NB4 (cell line): Measurements from ENCODE around the gene CAMK2D.

Source experiments
- DNase-seq: peaks from one replicate; pipeline ENCODE4 v3.0.0; 2010; ENCODE audit warnings: low read depth
- H3K4me3 ChIP-seq: one replicate; pipeline ENCODE4 v1.5.1; 2011; ENCODE audit warnings: mild to moderate bottlenecking, low read depth, low read length, moderate library complexity
- CTCF ChIP-seq: IDR thresholded peaks from one replicate; pipeline ENCODE4 v1.5.1; 2012; ENCODE audit warnings: low read depth, low read length
- MAX ChIP-seq: IDR thresholded peaks from 2 replicates; pipeline ENCODE4 v1.6.1; 2011; ENCODE audit warnings: low read depth, low read length
- MYC ChIP-seq: IDR thresholded peaks from 2 replicates; pipeline ENCODE4 v1.6.1; 2011; ENCODE audit warnings: low read depth, low read length
- POLR2A ChIP-seq: IDR thresholded peaks from 2 replicates; pipeline ENCODE4 v1.6.1; 2011; ENCODE audit warnings: mild to moderate bottlenecking; ENCODE audit not compliant: insufficient read length; ENCODE audit errors: extremely low read depth

CAMK2D gene

GRCh38 chr4:113760795-113761619 lies 531 bp downstream of the CAMK2D start:
- H3K4me3 ChIP-seq = peak overlapping the region; percentile 75
- DNase-seq = peak; percentile 81
- TF ChIP-seq POLR2A = no peak
- TF ChIP-seq MYC = no peak
- no peak for TF ChIP-seq MAX
- no peak for TF ChIP-seq CTCF

- peak; percentile 48 for DNase-seq
- peak overlapping the region; percentile 75 for H3K4me3 ChIP-seq
Observed at GRCh38 chr4:113760094-113760794, 1.3 kb downstream of the CAMK2D start.

GRCh38 chr4:113759696-113760093 lies 1.8 kb downstream of the CAMK2D start:
- no peak for DNase-seq
- H3K4me3 ChIP-seq = peak overlapping the region; percentile 75
- no peak for TF ChIP-seq MYC

More at GRCh38 chr4:113760094-113760794, 1.3 kb downstream of the CAMK2D start:
- TF ChIP-seq CTCF (no peak), POLR2A (no peak), MYC (no peak), MAX (no peak)

GRCh38 chr4:113758372-113758771 lies 3.2 kb downstream of the CAMK2D start:
- DNase-seq = no peak
- TF ChIP-seq POLR2A (no peak), MYC (no peak), MAX (no peak), CTCF (no peak)
- no peak overlapping the region for H3K4me3 ChIP-seq

- H3K4me3 ChIP-seq = no peak overlapping the region
- TF ChIP-seq MAX (no peak), CTCF (no peak), POLR2A (no peak)
- DNase-seq = no peak
Observed at GRCh38 chr4:113757486-113757885, 4.1 kb downstream of the CAMK2D start.

- TF ChIP-seq CTCF = no peak
- no peak for TF ChIP-seq MYC
- TF ChIP-seq MAX = no peak
- no peak for TF ChIP-seq POLR2A
- H3K4me3 ChIP-seq = no peak overlapping the region
- no peak for DNase-seq
Observed at GRCh38 chr4:113756005-113756410, 5.5 kb downstream of the CAMK2D start.
